Activated naive CD8-positive, alpha-beta T cell treated with anti-CD3 and anti-CD28 coated beads for 36 hours (primary cell): Measurements from ENCODE around the gene MSI2. TPM values are rescaled to one million over a fixed set of nuclear protein-coding genes. Genes with fewer than 3 reads are reported as not detected.

Experiments used
- DNase-seq: peaks from one replicate; pipeline ENCODE4 v3.0.0; 2021
- H3K27ac Mint-ChIP-seq: one replicate; pipeline ENCODE4 v1.8.0; 2022; ENCODE audit warnings: mild to moderate bottlenecking, moderate library complexity, mixed read lengths
- H3K27me3 Mint-ChIP-seq: one replicate; pipeline ENCODE4 v1.8.0; 2022; ENCODE audit warnings: mild to moderate bottlenecking, mixed read lengths
- H3K36me3 Mint-ChIP-seq: one replicate; pipeline ENCODE4 v1.8.0; 2021; ENCODE audit warnings: mild to moderate bottlenecking, mixed read lengths
- H3K4me1 Mint-ChIP-seq: one replicate; pipeline ENCODE4 v1.8.0; 2021; ENCODE audit warnings: mixed read lengths
- H3K4me3 Mint-ChIP-seq: one replicate; pipeline ENCODE4 v1.8.0; 2022; ENCODE audit warnings: mild to moderate bottlenecking, moderate library complexity, mixed read lengths
- H3K9me3 Mint-ChIP-seq: one replicate; pipeline ENCODE4 v1.8.0; 2022; ENCODE audit warnings: mixed read lengths
- total RNA-seq, 2 experiments: library from RNA; stranded (reverse); gene quantifications; one replicate each; pipeline ENCODE4 v1.2.3, GENCODE V29; 2021

The MSI2 gene
- total RNA-seq, 2 experiments from 2014 or later, result 48.0 to 49.4 TPM

DNA sequence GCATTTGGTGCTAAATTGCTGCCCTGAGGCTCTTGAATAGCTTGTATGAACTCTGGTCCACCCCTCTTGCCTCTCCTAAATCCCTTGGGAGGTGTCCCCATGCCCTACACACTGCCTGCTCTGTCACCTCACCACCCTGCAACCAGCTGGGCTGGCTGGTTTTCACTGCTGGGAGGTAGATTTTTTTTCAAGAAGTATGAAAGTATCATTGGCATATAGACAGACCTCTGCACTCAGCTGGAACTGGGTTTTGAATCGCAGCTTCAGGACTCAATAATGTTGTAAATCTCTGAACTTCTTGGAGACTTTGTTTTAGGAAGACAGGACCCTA lies 184.9 kb downstream of the MSI2 start:
- Mint-ChIP-seq H3K9me3 (no peaks in the 10 kb centered on the region), H3K27me3 (no peaks in the 10 kb centered on the region), H3K4me3 (no peak overlapping the region), H3K4me1 (peaks cover 64% of the 10 kb centered on the region), H3K27ac (peak overlapping the region; percentile 93), H3K36me3 (peaks cover 5% of the 10 kb centered on the region)
- no peak for DNase-seq

DNA sequence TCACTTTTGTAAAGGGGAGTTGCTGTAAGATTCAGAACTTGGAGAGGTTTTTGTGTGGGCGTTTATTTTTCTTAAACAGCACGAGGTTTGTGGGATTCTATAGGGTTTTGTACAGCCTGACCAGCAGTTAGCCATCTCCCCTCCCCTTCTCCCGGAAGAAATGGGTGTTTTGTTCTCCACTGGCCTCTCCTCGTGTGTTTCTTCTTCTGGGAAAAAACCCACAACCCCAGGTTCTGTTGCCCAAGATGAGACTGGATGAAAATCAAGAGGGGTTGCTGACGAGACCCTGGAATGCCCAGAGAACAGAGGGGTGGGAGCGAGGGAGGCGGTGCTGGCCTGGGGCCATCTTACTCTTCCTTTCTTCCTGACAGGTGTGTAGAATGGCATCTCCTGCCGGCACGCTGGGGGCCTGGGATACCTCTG lies 186.1 kb downstream of the MSI2 start:
- peak overlapping the region; percentile 93 for H3K27ac Mint-ChIP-seq
- no peaks in the 10 kb centered on the region for H3K9me3 Mint-ChIP-seq
- peak overlapping the region; percentile 47 for H3K4me3 Mint-ChIP-seq
- H3K36me3 Mint-ChIP-seq, result peaks cover 4% of the 10 kb centered on the region
- DNase-seq, result no peak
- H3K4me1 Mint-ChIP-seq, result peaks cover 64% of the 10 kb centered on the region
- no peaks in the 10 kb centered on the region for H3K27me3 Mint-ChIP-seq

DNA sequence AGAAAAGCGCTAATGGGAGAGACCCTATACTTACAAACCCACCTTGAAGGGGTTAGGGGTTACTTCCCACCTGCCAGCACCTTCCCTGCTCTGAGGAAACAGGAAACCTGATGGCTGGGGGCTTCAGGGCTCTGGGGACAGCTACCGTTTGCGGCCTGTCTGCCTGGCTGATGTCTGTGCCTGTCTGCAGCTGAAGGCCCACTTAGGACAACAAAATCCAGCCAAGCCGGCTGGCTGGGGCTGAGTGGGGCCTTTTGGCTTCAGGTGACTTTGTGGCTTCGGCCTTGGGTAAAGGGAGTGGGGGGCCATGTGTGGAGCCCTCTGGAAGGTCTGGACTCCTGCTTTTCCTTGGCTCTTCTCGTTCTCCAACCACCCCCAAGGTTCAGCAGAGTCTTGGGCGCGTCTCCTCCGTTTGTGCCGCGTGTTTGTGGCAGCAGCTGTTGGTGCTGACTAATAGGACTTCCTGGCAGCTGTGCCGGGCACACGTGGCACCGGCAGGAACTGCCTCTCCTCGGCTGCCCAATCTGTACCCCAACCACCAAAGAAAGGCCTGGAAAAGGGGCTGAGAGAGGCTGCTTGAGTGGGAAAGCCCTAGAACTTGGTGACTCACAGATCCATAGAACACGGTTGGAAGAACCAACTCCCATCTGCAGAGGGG lies 186.7 kb downstream of the MSI2 start:
- peak overlapping the region; percentile 93 for H3K27ac Mint-ChIP-seq
- DNase-seq, result peak; percentile 60
- H3K4me1 Mint-ChIP-seq, result peaks cover 70% of the 10 kb centered on the region
- peak overlapping the region; percentile 47 for H3K4me3 Mint-ChIP-seq
- H3K36me3 Mint-ChIP-seq, result peaks cover 4% of the 10 kb centered on the region
- no peaks in the 10 kb centered on the region for H3K9me3 Mint-ChIP-seq
- H3K27me3 Mint-ChIP-seq, result no peaks in the 10 kb centered on the region

DNA sequence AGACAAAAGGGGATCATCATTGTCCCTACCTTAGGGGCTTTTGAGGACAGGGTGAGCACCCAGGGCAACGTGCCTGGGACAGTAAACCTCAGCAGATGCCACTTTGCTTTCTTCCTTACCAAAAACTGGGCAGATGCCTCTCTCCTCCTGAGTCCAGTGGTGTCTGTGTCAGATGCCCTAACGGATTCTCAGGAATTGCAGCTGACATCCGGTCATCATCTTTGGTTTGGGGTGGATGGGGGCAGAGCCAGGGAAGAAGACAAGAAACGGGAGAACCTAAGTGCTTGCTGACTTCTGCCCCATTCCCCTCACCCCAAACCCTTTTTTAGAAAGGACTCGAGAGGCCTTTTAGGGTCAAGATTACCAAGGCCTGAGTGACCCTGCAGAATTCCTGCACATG lies 187.5 kb downstream of the MSI2 start:
- no peaks in the 10 kb centered on the region for H3K9me3 Mint-ChIP-seq
- peaks cover 7% of the 10 kb centered on the region for H3K36me3 Mint-ChIP-seq
- H3K27me3 Mint-ChIP-seq, result no peaks in the 10 kb centered on the region
- no peak overlapping the region for H3K4me3 Mint-ChIP-seq
- peak overlapping the region; percentile 93 for H3K27ac Mint-ChIP-seq
- H3K4me1 Mint-ChIP-seq, result peaks cover 73% of the 10 kb centered on the region
- no peak for DNase-seq

DNA sequence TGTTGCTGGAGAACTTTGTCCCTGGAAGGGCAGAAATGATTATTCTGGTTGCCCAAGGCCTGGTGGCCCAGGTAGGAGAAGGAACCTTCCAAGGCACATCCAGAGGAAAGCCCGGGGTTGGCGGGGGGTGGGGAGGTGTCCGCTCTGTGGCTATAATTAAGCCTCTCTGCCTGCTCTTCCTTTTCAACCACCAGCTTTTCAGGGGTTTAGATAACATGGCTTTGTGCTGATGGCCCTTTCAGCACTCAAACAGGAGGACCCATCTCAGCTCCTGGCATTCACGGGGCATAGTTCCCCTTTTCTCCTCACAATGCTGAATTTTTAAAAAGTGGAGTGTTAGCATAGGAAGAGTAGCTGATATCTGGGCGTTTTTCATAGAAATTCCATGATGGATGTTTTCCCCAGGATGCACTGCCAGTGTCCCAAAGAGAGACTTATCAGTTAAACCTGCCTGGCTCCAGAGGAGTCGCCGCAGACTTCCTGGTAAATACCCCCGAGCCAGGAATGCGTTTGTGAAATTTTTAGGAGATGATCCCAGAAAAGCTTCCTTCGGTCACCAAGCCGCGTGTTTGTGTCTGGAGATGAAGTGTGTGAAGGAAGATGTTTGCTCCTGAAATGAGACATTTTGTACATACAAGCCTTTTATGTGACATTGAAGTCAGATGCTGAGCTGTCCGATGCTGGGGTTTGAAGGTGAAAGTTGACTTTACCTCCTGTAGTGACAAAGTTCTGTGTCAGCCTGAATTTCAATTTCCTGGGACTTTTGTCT lies 188.5 kb downstream of the MSI2 start:
- Mint-ChIP-seq H3K4me1 (peaks cover 64% of the 10 kb centered on the region), H3K4me3 (no peak overlapping the region), H3K9me3 (no peaks in the 10 kb centered on the region), H3K27me3 (no peaks in the 10 kb centered on the region), H3K36me3 (peaks cover 7% of the 10 kb centered on the region), H3K27ac (no peak overlapping the region)
- no peak for DNase-seq

DNA sequence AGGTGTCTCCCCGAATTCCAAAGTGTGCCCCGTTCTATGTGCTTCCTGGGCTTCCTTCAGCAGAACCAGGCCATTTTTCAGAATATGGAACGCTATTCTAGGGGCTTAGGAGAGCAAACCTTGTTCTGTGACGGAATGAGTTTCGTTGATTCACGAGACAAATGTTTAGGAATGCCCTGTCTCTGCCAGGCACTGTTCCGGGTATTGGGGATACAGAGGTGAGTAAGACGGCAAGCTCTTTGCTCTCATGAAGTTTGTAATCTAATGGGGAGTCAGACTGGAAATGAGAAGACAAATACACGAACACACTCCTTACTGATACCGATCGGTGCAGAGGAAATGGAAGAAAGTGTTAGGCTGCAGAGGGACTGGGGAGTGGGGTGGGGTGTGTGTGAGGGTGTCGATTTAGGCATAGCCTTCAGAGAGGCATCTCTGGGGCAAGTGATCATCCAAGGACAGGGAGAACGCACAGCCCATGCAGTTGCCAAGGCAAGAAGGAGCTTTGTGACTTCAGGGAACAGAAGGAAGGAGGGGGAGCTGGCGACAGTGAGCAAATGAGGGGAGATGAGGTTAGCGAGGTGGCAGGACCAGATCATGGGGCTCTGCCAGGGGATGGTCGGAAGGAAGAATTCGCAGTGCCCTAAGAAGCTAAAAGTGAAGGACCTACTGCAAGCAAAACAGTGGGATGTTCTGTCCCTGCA lies 189.6 kb downstream of the MSI2 start:
- no peak for DNase-seq
- no peaks in the 10 kb centered on the region for H3K27me3 Mint-ChIP-seq
- peaks cover 7% of the 10 kb centered on the region for H3K36me3 Mint-ChIP-seq
- peaks cover 57% of the 10 kb centered on the region for H3K4me1 Mint-ChIP-seq
- no peaks in the 10 kb centered on the region for H3K9me3 Mint-ChIP-seq
- no peak overlapping the region for H3K4me3 Mint-ChIP-seq
- H3K27ac Mint-ChIP-seq, result no peak overlapping the region

DNA sequence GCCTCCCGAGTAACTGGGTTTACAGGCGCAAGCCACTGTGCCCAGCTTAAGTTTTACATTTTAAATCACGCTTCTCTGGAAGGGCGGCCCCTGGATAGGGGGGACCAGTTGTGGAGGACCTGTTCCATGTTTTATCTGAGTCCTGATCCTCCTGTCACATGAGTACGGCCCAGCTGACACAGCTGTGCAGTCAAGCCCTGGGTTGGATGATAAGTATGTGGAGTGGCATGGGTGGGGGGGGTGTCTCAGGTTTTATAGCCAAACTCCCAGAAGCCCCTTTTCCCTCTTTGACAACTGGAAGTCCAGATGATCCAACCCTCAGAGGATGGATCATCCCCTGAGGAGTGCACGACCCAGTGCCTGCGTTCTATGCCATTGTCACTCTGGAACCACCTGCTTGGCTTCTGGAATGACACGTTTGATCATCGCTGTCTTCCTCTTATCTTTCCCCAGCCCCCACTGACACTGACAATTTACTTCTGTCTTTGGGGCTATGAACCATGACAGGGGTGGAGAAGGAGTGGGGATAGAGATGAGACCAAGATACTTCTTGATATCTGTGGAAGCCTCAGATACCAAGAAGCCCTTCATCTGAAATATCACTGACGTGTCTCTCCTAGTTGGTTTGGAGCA lies 191.2 kb downstream of the MSI2 start:
- no peaks in the 10 kb centered on the region for H3K9me3 Mint-ChIP-seq
- H3K27me3 Mint-ChIP-seq, result no peaks in the 10 kb centered on the region
- no peak overlapping the region for H3K27ac Mint-ChIP-seq
- peaks cover 8% of the 10 kb centered on the region for H3K36me3 Mint-ChIP-seq
- no peak overlapping the region for H3K4me3 Mint-ChIP-seq
- H3K4me1 Mint-ChIP-seq, result peaks cover 52% of the 10 kb centered on the region
- DNase-seq, result no peak

DNA sequence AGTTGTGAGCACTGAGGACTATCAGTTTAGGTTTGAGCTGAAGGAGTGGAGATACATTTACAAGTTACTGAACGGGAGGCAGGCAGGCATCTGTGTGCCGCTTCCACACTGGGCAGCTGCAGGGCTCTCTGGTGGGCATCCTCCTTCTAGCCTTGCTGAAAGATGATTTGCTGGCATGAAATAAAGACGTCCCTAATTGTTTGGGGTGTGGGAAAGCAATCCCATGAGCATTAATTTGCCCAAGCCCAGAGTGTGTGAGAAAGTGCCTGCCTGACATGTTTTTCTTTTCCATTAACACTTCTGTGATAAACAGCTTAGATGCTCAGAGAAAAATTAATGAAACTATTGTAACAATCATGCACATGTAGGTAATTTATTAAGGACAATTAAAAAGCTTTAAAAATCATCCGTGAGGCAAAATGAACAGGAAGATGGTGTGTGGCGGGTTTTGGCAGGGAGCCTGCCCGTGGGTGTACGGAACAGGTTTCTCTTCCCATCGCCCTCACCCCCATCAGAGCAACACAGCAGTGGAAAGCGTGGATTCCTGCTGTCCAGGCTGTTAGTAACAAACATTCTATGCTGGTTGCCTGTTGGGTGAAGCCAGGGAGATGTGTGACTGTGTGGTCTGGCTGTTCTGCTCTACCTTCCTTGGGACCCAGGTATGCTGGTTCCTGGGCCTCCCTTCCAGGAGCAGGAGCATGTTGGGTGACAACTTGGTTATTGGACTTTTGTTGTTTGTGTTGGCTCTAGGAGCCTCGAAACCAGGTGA lies 191.9 kb downstream of the MSI2 start:
- no peak for DNase-seq
- Mint-ChIP-seq H3K27me3 (no peaks in the 10 kb centered on the region), H3K27ac (no peak overlapping the region), H3K36me3 (peaks cover 8% of the 10 kb centered on the region), H3K4me1 (peaks cover 47% of the 10 kb centered on the region), H3K9me3 (no peaks in the 10 kb centered on the region), H3K4me3 (no peak overlapping the region)

DNA sequence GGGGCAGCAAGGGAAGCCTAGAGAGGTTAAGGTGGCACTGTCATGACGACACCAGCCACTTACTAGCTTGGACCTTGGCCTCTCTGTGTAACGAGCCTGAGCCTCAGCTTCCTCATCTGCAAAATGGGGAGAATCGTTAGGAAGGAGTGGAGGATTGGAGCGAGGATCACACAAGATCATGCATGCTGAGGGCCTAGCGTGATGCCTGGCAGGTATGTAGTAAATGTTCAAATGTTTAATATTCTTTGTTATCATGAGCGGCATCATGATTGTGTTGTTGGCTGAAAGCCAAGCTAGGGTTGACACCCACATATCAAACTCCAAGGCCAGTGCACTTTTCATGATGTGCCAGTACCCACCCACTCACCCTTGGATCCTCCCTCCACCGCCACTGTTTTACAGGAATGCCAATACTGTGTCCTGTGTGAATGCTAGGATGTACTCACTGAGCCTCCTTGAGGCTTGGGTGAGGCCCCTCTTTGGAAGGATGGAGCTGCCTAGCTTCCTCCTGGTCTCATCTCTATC lies 192.5 kb downstream of the MSI2 start:
- Mint-ChIP-seq H3K27me3 (no peaks in the 10 kb centered on the region), H3K27ac (no peak overlapping the region), H3K9me3 (no peaks in the 10 kb centered on the region), H3K4me1 (peaks cover 47% of the 10 kb centered on the region), H3K4me3 (no peak overlapping the region), H3K36me3 (peaks cover 7% of the 10 kb centered on the region)
- no peak for DNase-seq

DNA sequence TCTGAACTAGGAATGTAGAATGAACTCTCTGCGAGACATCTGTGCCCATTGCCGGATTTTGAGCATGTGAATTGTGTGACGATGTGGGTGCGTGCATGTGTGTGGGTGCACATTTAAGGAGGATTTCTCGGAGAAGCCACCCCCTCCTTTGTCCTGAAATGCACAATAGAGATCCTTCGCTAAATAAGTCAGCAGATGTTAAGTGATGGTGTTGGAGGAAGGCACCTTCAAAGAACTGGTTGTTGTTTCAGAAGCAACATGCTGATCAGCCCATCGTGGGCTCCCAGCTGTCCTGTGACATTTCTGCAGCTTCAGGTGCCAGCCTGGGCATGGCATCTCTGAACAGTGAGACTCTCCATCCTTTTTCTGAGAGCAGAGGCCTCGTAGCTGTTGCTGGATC lies 194.9 kb downstream of the MSI2 start:
- Mint-ChIP-seq H3K4me1 (peaks cover 56% of the 10 kb centered on the region), H3K36me3 (peaks cover 20% of the 10 kb centered on the region), H3K9me3 (no peaks in the 10 kb centered on the region), H3K27ac (no peak overlapping the region), H3K4me3 (no peak overlapping the region), H3K27me3 (peaks cover 4% of the 10 kb centered on the region)
- DNase-seq, result no peak

DNA sequence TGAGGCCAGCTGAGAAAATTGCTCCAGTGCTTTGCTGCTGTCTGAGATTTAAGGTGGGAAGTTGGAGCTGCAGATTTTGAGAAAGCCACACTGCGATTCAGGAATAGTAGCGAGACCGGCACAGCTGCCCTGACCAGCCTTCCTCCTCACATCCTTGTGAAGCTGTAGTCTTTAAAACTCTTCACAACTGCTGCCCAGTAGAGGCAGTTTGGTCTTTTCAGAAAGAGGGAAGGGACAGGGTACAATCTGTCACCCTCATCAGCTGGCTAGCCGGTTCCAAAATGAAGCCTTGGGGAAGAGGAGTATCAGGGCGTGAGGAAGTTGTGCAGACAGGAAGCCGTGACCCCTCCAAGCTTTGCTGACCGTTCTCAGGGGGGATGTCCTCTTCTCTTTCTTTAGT lies 195.3 kb downstream of the MSI2 start:
- Mint-ChIP-seq H3K27me3 (peaks cover 4% of the 10 kb centered on the region), H3K4me1 (peaks cover 56% of the 10 kb centered on the region), H3K36me3 (peaks cover 23% of the 10 kb centered on the region), H3K9me3 (no peaks in the 10 kb centered on the region), H3K4me3 (no peak overlapping the region), H3K27ac (no peak overlapping the region)
- no peak for DNase-seq

DNA sequence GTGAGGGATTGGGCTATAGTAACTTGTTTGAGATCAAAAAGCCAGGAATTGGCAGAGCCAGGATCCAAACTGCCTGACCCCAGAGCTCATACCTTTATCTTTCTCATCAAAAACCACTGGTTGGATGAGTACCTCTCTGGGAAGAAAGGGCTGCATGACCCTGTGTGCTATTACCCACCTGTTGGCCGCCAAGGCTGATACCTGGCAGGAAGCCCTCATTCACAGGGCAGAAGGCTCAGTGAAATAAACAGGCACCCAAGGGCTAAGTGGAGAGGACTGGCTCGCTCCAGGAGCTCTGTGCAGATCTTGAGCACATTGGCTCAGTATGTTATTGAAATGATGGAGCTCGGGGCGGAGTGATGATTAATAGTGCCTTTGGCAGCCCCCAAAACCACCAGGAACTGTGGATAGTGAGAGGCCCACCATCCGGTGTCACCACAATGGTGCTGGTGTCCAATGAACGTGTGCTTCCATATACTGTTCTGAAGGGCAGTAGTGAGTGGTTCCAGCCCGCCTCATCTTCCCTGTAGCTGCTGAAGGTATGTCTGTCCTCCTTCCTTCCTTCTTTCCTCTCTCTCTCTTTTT lies 197.6 kb downstream of the MSI2 start:
- no peak for DNase-seq
- Mint-ChIP-seq H3K4me3 (no peak overlapping the region), H3K27me3 (peaks cover 4% of the 10 kb centered on the region), H3K4me1 (peaks cover 51% of the 10 kb centered on the region), H3K9me3 (no peaks in the 10 kb centered on the region), H3K36me3 (peaks cover 24% of the 10 kb centered on the region), H3K27ac (no peak overlapping the region)

DNA sequence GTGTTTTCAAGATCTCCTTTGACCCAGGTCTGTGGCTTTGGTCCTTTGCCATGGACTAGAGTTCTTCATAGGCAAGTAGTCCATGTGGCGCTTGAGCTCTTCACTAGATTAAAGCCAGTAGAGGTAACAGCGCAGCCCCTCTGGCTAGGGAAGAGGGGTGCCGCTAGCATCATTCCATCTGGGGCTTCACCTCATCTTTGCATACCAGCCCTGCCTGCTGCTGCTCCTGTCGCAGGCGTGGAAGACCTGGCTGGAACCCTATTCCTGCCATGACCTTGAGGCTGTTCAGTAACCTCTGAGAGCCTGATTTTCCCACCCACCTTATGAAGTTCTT lies 198.4 kb downstream of the MSI2 start:
- H3K27me3 Mint-ChIP-seq, result peaks cover 4% of the 10 kb centered on the region
- peaks cover 24% of the 10 kb centered on the region for H3K36me3 Mint-ChIP-seq
- DNase-seq, result no peak
- H3K4me3 Mint-ChIP-seq, result peak overlapping the region; percentile 66
- peaks cover 58% of the 10 kb centered on the region for H3K4me1 Mint-ChIP-seq
- no peaks in the 10 kb centered on the region for H3K9me3 Mint-ChIP-seq
- H3K27ac Mint-ChIP-seq, result peak overlapping the region; percentile 98
